H1 (cell line): ENCODE data around the gene YIPF1. TPM values are rescaled to one million over a fixed set of nuclear protein-coding genes. Genes with fewer than 3 reads are reported as not detected.

Source experiments
- CTCF ChIA-PET: fragments of 300-600 bp; sonication (Branson Sonifier 250); formaldehyde crosslinking; loops from one replicate; lab custom pipeline; 2021; ENCODE audit not compliant: partially characterized antibody; lab: Charles Lee
- POLR2A ChIA-PET: fragments of 300-600 bp; sonication (Branson Sonifier 250); formaldehyde crosslinking; loops from one replicate; lab custom pipeline; 2021; ENCODE audit warnings: inconsistent platforms; ENCODE audit not compliant: partially characterized antibody; lab: Charles Lee
- DNase-seq, 2 experiments: peaks; one replicate each; pipeline versions ENCODE4 v3.0.0 to v3.0.0-alpha.2; 2010 to 2022; ENCODE audit warnings: low spot score in 2 of 2, low read depth in 1 of 2, mixed read lengths in 1 of 2
- FAIRE-seq: peaks from 2 replicates; lab custom pipeline; 2011; peaks lifted over from hg19 to GRCh38; lab: Jason Lieb, UNC
- H2AFZ ChIP-seq: 2 replicates; pipeline ENCODE4 v1.8.1; 2012; ENCODE audit warnings: low read length, inconsistent platforms
- H2AK5ac ChIP-seq: 2 replicates; pipeline ENCODE4 v1.6.1; 2013; ENCODE audit warnings: low read depth, low read length
- H2BK120ac ChIP-seq: replicated peaks from 2 replicates; pipeline ENCODE3; 2013; ENCODE audit warnings: low read depth, low read length, inconsistent platforms
- H2BK12ac ChIP-seq: 2 replicates; pipeline ENCODE4 v1.6.1; 2013; ENCODE audit warnings: low read depth, low read length
- H2BK15ac ChIP-seq: 2 replicates; pipeline ENCODE4 v1.6.1; 2013; ENCODE audit warnings: low read length
- H2BK20ac ChIP-seq: 2 replicates; pipeline ENCODE4 v1.6.1; 2013; ENCODE audit warnings: low read length
- H2BK5ac ChIP-seq: 2 replicates; pipeline ENCODE4 v1.6.1; 2013; ENCODE audit warnings: low read depth, low read length
- H3K14ac ChIP-seq: 2 replicates; pipeline ENCODE4 v1.6.1; 2013; ENCODE audit warnings: inconsistent platforms; ENCODE audit not compliant: insufficient read length
- H3K18ac ChIP-seq: 2 replicates; pipeline ENCODE4 v1.6.1; 2013; ENCODE audit warnings: low read length; ENCODE audit errors: extremely low read depth
- H3K23ac ChIP-seq: 2 replicates; pipeline ENCODE4 v1.6.1; 2013; ENCODE audit warnings: inconsistent platforms; ENCODE audit not compliant: insufficient read length
- H3K23me2 ChIP-seq: 2 replicates; pipeline ENCODE4 v1.6.1; 2013; ENCODE audit warnings: low read depth, low read length
- H3K27ac ChIP-seq: 2 replicates; pipeline ENCODE4 v1.6.1; 2011; ENCODE audit warnings: low read depth, low read length, inconsistent platforms
- H3K27me3 ChIP-seq, 4 experiments: replicated peaks in 1 of 4; 1 replicate in 1 of 4; 2 replicates in 3 of 4; pipeline versions ENCODE4 v1.6.1 to v1.8.1; 2011 to 2013; ENCODE audit warnings: low read length in 3 of 4, mild to moderate bottlenecking in 3 of 4, inconsistent platforms in 2 of 4, mixed read lengths in 2 of 4, moderate library complexity in 1 of 4; ENCODE audit not compliant: control insufficient read depth in 3 of 4, insufficient read depth in 3 of 4; ENCODE audit errors: extremely low read depth in 1 of 4
- H3K36me3 ChIP-seq, 4 experiments: 2 replicates each; pipeline versions ENCODE4 v1.6.1 to v1.8.1; 2011 to 2013; ENCODE audit warnings: mild to moderate bottlenecking in 4 of 4, low read length in 3 of 4, moderate library complexity in 2 of 4, control low read depth in 1 of 4, inconsistent platforms in 1 of 4; ENCODE audit not compliant: insufficient read depth in 4 of 4, control insufficient read depth in 2 of 4
- H3K4ac ChIP-seq: replicated peaks from 2 replicates; pipeline ENCODE3; 2013; ENCODE audit warnings: low read length, low read depth, mixed read lengths, inconsistent platforms; ENCODE audit not compliant: insufficient read length
- H3K4me1 ChIP-seq, 4 experiments: replicated peaks in 1 of 4; 1 replicate in 1 of 4; 2 replicates in 3 of 4; pipeline versions ENCODE4 v1.6.1 to v1.8.1; 2011 to 2013; ENCODE audit warnings: low read length in 3 of 4, inconsistent platforms in 2 of 4, mixed read lengths in 1 of 4; ENCODE audit not compliant: insufficient read depth in 4 of 4, control insufficient read depth in 3 of 4
- H3K4me2 ChIP-seq, 2 experiments: 2 replicates each; pipeline versions ENCODE4 v1.6.1 to v1.8.1; 2011 to 2013; ENCODE audit warnings: low read depth in 2 of 2, low read length in 2 of 2, control low read depth in 1 of 2, inconsistent platforms in 1 of 2, mild to moderate bottlenecking in 1 of 2; ENCODE audit not compliant: insufficient read depth in 1 of 2
- H3K4me3 ChIP-seq, 4 experiments: fragments of 200-600, 300-600 bp in 1 of 4; sonication (generic), shearing (Covaris generic), sonication (Bioruptor Twin) in 1 of 4; 2 replicates each; pipeline versions ENCODE4 v1.5.1 to v1.8.1; 2011 to 2016; ENCODE audit warnings: low read length in 4 of 4, low read depth in 3 of 4, control low read depth in 2 of 4, inconsistent platforms in 2 of 4, mild to moderate bottlenecking in 2 of 4, mixed read lengths in 1 of 4, moderate library complexity in 1 of 4; ENCODE audit not compliant: insufficient read depth in 2 of 4; ENCODE audit errors: extremely low read depth in 1 of 4
- H3K56ac ChIP-seq: replicated peaks from 2 replicates; pipeline ENCODE3; 2013; ENCODE audit warnings: low read depth, mild to moderate bottlenecking, mixed read lengths, low read length, inconsistent platforms; ENCODE audit not compliant: insufficient read length
- H3K79me1 ChIP-seq: 2 replicates; pipeline ENCODE4 v1.6.1; 2013; ENCODE audit warnings: low read depth, low read length, control low read depth
- H3K79me2 ChIP-seq, 2 experiments: 2 replicates each; pipeline versions ENCODE4 v1.6.1 to v1.8.1; 2012 to 2013; ENCODE audit warnings: low read length in 2 of 2, mild to moderate bottlenecking in 2 of 2, inconsistent platforms in 1 of 2; ENCODE audit not compliant: insufficient read depth in 2 of 2, control insufficient read depth in 1 of 2
- H3K9ac ChIP-seq, 4 experiments: replicated peaks in 1 of 4; 1 replicate in 1 of 4; 2 replicates in 3 of 4; pipeline versions ENCODE4 v1.6.1 to v1.8.1; 2011 to 2013; ENCODE audit warnings: low read depth in 3 of 4, low read length in 3 of 4, control low read depth in 2 of 4, mild to moderate bottlenecking in 2 of 4, moderate library complexity in 2 of 4, inconsistent platforms in 1 of 4; ENCODE audit errors: extremely low read depth in 1 of 4
- H3K9me3 ChIP-seq, 2 experiments: 2 replicates each; pipeline versions ENCODE4 v1.6.1 to v1.8.1; 2012 to 2013; ENCODE audit warnings: mild to moderate bottlenecking in 2 of 2, moderate library complexity in 2 of 2, control low read depth in 1 of 2, inconsistent platforms in 1 of 2, low read depth in 1 of 2, low read length in 1 of 2, mixed read lengths in 1 of 2; ENCODE audit not compliant: insufficient read depth in 2 of 2
- H4K20me1 ChIP-seq, 2 experiments: replicated peaks in 1 of 2; 2 replicates each; pipeline versions ENCODE3 to v1.8.1; 2011 to 2013; ENCODE audit warnings: inconsistent platforms in 2 of 2, low read length in 2 of 2, mild to moderate bottlenecking in 1 of 2; ENCODE audit not compliant: insufficient read depth in 2 of 2, control insufficient read depth in 1 of 2
- H4K5ac ChIP-seq: 2 replicates; pipeline ENCODE4 v1.6.1; 2013; ENCODE audit warnings: low read length, low read depth, mixed read lengths, inconsistent platforms; ENCODE audit not compliant: insufficient read length
- H4K8ac ChIP-seq: 2 replicates; pipeline ENCODE4 v1.8.0; 2013; ENCODE audit warnings: mild to moderate bottlenecking, moderate library complexity, low read length, inconsistent platforms; ENCODE audit not compliant: insufficient read depth; ENCODE audit errors: extremely low read depth
- H4K91ac ChIP-seq: replicated peaks from 2 replicates; pipeline ENCODE3; 2013; ENCODE audit warnings: low read length, mixed read lengths, inconsistent platforms; ENCODE audit not compliant: insufficient read length
- BRCA1 ChIP-seq: IDR thresholded peaks from 2 replicates; pipeline ENCODE4 v1.6.1; 2012; ENCODE audit warnings: low read depth, low read length, improper control_type of control experiment
- CBX5 ChIP-seq: fragments of 300-800, 300-1000 bp; sonication (generic); IDR thresholded peaks from 2 replicates; pipeline ENCODE4 v1.7.1; 2016; ENCODE audit warnings: antibody characterized with exemption, low read length, low read depth
- CTBP2 ChIP-seq: IDR thresholded peaks from 2 replicates; pipeline ENCODE4 v1.7.0; 2011; ENCODE audit warnings: borderline replicate concordance, mild to moderate bottlenecking, moderate library complexity, mixed read lengths, low read length; ENCODE audit not compliant: insufficient read depth, insufficient read length
- HDAC6 ChIP-seq: IDR thresholded peaks from one replicate; pipeline ENCODE4 v1.7.1; 2012; ENCODE audit warnings: low read depth, mild to moderate bottlenecking, inconsistent platforms, low read length, moderate library complexity
- JUND ChIP-seq: IDR thresholded peaks from 2 replicates; pipeline ENCODE4 v1.6.1; 2011; ENCODE audit warnings: mild to moderate bottlenecking, improper control_type of control experiment, low read length
- RAD21 ChIP-seq, 2 experiments: IDR thresholded peaks in 1 of 2; conservative IDR thresholded peaks in 1 of 2; 2 replicates each; pipeline ENCODE4 v1.6.1; 2011; ENCODE audit warnings: low read depth in 2 of 2, low read length in 2 of 2, improper control_type of control experiment in 1 of 2, inconsistent platforms in 1 of 2, mild to moderate bottlenecking in 1 of 2, moderate library complexity in 1 of 2
- RFX5 ChIP-seq: IDR thresholded peaks from 2 replicates; pipeline ENCODE4 v1.6.1; 2011; ENCODE audit warnings: low read depth, low read length, improper control_type of control experiment, borderline replicate concordance
- SIN3A ChIP-seq, 2 experiments: IDR thresholded peaks in 1 of 2; conservative IDR thresholded peaks in 1 of 2; 2 replicates each; pipeline ENCODE4 v1.6.1; 2011 to 2012; ENCODE audit warnings: low read length in 2 of 2, improper control_type of control experiment in 1 of 2, low read depth in 1 of 2, mild to moderate bottlenecking in 1 of 2
- SIX5 ChIP-seq: IDR thresholded peaks from 2 replicates; pipeline ENCODE4 v1.6.1; 2011; ENCODE audit warnings: mild to moderate bottlenecking, low read depth, low read length
- SP4 ChIP-seq: IDR thresholded peaks from 2 replicates; pipeline ENCODE4 v1.6.1; 2012; ENCODE audit warnings: low read length, inconsistent platforms
- TAF1 ChIP-seq: IDR thresholded peaks from 2 replicates; pipeline ENCODE4 v1.6.1; 2011; ENCODE audit warnings: mild to moderate bottlenecking, low read depth, low read length
- USF2 ChIP-seq: IDR thresholded peaks from 2 replicates; pipeline ENCODE4 v1.6.1; 2011; ENCODE audit warnings: low read length, improper control_type of control experiment
- ZNF274 ChIP-seq: IDR thresholded peaks from 2 replicates; pipeline ENCODE4 v1.7.0; 2012; ENCODE audit warnings: low read length, borderline replicate concordance; ENCODE audit errors: extremely low read depth
- WGBS, 2 experiments: shearing (Covaris generic) in 1 of 2; methylation state at CpG; one replicate each; pipeline versions ENCODE4 v1.1.6 to v1.1.7; 2013 to 2015; ENCODE audit warnings: low lambda C conversion rate in 2 of 2, mixed read lengths in 2 of 2, inconsistent platforms in 1 of 2, low coverage in 1 of 2, missing lambda C conversion rate in 1 of 2; ENCODE audit not compliant: insufficient replicate concordance in 2 of 2, insufficient coverage in 1 of 2, insufficient read length in 1 of 2; ENCODE audit errors: extremely low coverage in 1 of 2, missing lambda C conversion rate in 1 of 2; 5-methylcytosine and 5-hydroxymethylcytosine counted together
- polyA plus RNA-seq, 7 experiments: library from polyadenylated mRNA; depleted of rRNA in 3 of 7; stranded (reverse) in 5 of 7; unstranded in 2 of 7; fragments of >200 nt in 5 of 7; fragments of 200-250 nt in 2 of 7; gene quantifications; 1 replicate in 5 of 7; 2 replicates in 1 of 7; 4 replicates in 1 of 7; pipeline versions ENCODE4 v1.2.1 to v1.2.3, GENCODE V29; 2011 to 2013; ENCODE audit warnings: missing spikeins in 2 of 7, mixed read lengths in 2 of 7
- total RNA-seq: library from RNA; stranded (reverse); fragmentation: NEBNext Ultra II Directional; extraction: Animal tissue kit (Norgen Biotek cat#: 25700); gene quantifications from 2 replicates; pipeline ENCODE4 v1.2.1, GENCODE V29; 2021

The YIPF1 gene
- total and polyA plus RNA-seq, 2 of the 8 experiments (the other 6 are each of a cell fraction or from before 2014, with no cell fraction given): 31.8 to 53.7 TPM

DNA sequence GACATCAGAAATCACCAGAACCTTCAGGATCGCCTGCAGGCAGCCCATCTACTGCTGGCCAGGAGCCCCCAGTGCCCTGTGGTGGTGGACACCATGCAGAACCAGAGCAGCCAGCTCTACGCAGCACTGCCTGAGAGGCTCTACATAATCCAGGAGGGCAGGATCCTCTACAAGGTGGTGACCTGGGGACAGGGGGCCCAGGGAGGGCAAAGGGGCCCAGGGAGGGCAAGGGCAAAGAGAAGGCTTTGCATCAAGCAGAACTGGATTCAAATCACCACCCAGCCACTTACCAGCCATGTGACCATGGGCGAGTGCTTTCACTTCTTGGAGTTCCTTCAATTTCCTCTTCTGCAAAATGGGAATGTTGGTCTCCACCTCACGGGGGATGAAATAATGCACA lies 16.5 kb upstream of the YIPF1 start:
- Histone ChIP-seq H3K4me3 (no peak overlapping the region), H4K8ac (no peak overlapping the region), H2AK5ac (no peak overlapping the region), H4K20me1 (no peaks in the 10 kb centered on the region), H3K23ac (no peak overlapping the region), H2BK12ac (no peak overlapping the region), H3K9me3 (no peaks in the 10 kb centered on the region), H3K27ac (no peak overlapping the region), H3K79me1 (no peaks in the 10 kb centered on the region), H2BK5ac (no peak overlapping the region), H3K18ac (no peak overlapping the region), H2BK20ac (no peak overlapping the region), H3K23me2 (no peaks in the 10 kb centered on the region), H3K79me2 (no peaks in the 10 kb centered on the region), H2AFZ (no peak overlapping the region), H3K56ac (no peak overlapping the region), H3K4me2 (no peak overlapping the region), H3K9ac (no peak overlapping the region), H2BK15ac (no peak overlapping the region), H3K14ac (no peak overlapping the region), H4K5ac (no peak overlapping the region), H3K4me1 (peaks cover 0 to 2% (median 0%) of the 10 kb centered on the region in 4 experiments; a peak in 2 of 7 replicates), H2BK120ac (no peak overlapping the region), H3K4ac (no peak overlapping the region), H4K91ac (no peak overlapping the region), H3K36me3 (no peaks in the 10 kb centered on the region), H3K27me3 (no peaks in the 10 kb centered on the region)
- DNase-seq (no peak), FAIRE-seq (no peak)
- ChIA-PET CTCF (interaction anchor here (1.5 kb wide), 1 partner anchor 43 kb away, joined by 10 read pairs; no protein-coding TSS in a partner anchor), POLR2A (no interaction called here)
- no peak for TF ChIP-seq HDAC6
- TF ChIP-seq USF2: no peak
- no peak for TF ChIP-seq SP4
- TF ChIP-seq BRCA1: no peak
- no peak for TF ChIP-seq RAD21 (IDR thresholded peaks at IDR 0.05 in 1 of 2, conservative IDR thresholded peaks at IDR 0.05 in 1 of 2; ENCODE audit: low read depth in 2 of 2, low read length in 2 of 2)
- TF ChIP-seq CBX5: no peak
- no peak for TF ChIP-seq RFX5
- TF ChIP-seq TAF1: no peak
- TF ChIP-seq ZNF274: no peak
- no peak for TF ChIP-seq SIN3A (conservative IDR thresholded peaks at IDR 0.05 in 1 of 2, IDR thresholded peaks at IDR 0.05 in 1 of 2; ENCODE audit: low read depth in 1 of 2, low read length in 2 of 2)
- TF ChIP-seq CTBP2: no peak
- no peak for TF ChIP-seq JUND
- TF ChIP-seq SIX5: no peak
- WGBS, 2 experiments: 84% methylated on average over 4 of the region's 4 CpGs; no CpG with 5 or more reads in 1 of the 2 experiments
